LHCN-M2 (cell line): Measurements from ENCODE around the gene ZNF362. TPM values are rescaled to one million over a fixed set of nuclear protein-coding genes. Genes with fewer than 3 reads are reported as not detected.

Experiments used
- DNase-seq: peaks from one replicate; pipeline ENCODE4 v3.0.0-alpha.2; 2012; ENCODE audit warnings: low read depth
- total RNA-seq: library from RNA; depleted of rRNA; stranded (reverse); fragments of >200 nt; gene quantifications from 2 replicates; pipeline ENCODE4 v1.2.3, GENCODE V29; 2014; rRNA removed

The ZNF362 gene
- total RNA-seq, 1 experiment from 2014 or later: 15.7 TPM

- no peak for DNase-seq
Measured at GRCh38 chr1:33343539-33343938, 87.2 kb downstream of the ZNF362 start.

GRCh38 chr1:33344896-33345560, 88.7 kb downstream of the ZNF362 start:
- no peak for DNase-seq

- DNase-seq: no peak
Measured at GRCh38 chr1:33346533-33346926, 90.2 kb downstream of the ZNF362 start.

GRCh38 chr1:33346927-33347649, 90.8 kb downstream of the ZNF362 start:
- DNase-seq: peak; percentile 97

GRCh38 chr1:33347650-33347992, 91.3 kb downstream of the ZNF362 start:
- DNase-seq: peak; percentile 64

GRCh38 chr1:33348194-33348593, 91.9 kb downstream of the ZNF362 start:
- DNase-seq: no peak

- DNase-seq: no peak
Measured at GRCh38 chr1:33348676-33349080, 92.4 kb downstream of the ZNF362 start.

GRCh38 chr1:33349081-33349759, 92.9 kb downstream of the ZNF362 start:
- DNase-seq: no peak

GRCh38 chr1:33349778-33350610, 93.7 kb downstream of the ZNF362 start:
- peak; percentile 82 for DNase-seq

Other genes with a start within 250 kb of the ZNF362 start
- 182 and 189 TPM in 2 replicates for gene AK2, start 219.6 kb upstream of the ZNF362 start, total RNA-seq
- gene AZIN2, start 175.3 kb upstream of the ZNF362 start, total RNA-seq: 4.9 and 5.0 TPM in 2 replicates
- 11.5 and 11.9 TPM in 2 replicates for gene TRIM62, start 74.4 kb upstream of the ZNF362 start, total RNA-seq
- 0.51 TPM in 1 of 2 replicates, not detected in the other for gene A3GALT2, start 64.6 kb downstream of the ZNF362 start, total RNA-seq
- gene PHC2, start 174.6 kb downstream of the ZNF362 start, total RNA-seq: 245 and 251 TPM in 2 replicates
- gene ZSCAN20, start 216.2 kb downstream of the ZNF362 start, total RNA-seq: 8.0 and 9.0 TPM in 2 replicates